Neural progenitor cell (in vitro differentiated cells): Measurements from ENCODE around the gene C2. TPM values are rescaled to one million over a fixed set of nuclear protein-coding genes. Genes with fewer than 3 reads are reported as not detected.

Source experiments
- DNase-seq: peaks from one replicate; pipeline ENCODE4 v3.0.0-alpha.2; 2016; ENCODE audit warnings: low spot score
- H2AFZ ChIP-seq: fragments of 200-600 bp; sonication (generic); replicated peaks from 2 replicates; pipeline ENCODE4 v1.6.1; 2016; ENCODE audit warnings: antibody characterized with exemption
- H3F3A ChIP-seq: fragments of 200-600 bp; sonication (generic); 2 replicates; pipeline ENCODE4 v1.6.1; 2016; ENCODE audit warnings: antibody characterized with exemption, low read depth
- H3K27ac ChIP-seq: fragments of 200-600 bp; sonication (generic); 2 replicates; pipeline ENCODE4 v1.5.1; 2016; ENCODE audit warnings: mild to moderate bottlenecking
- H3K27me3 ChIP-seq: fragments of 200-600 bp; sonication (generic); 2 replicates; pipeline ENCODE4 v1.6.1; 2016; ENCODE audit warnings: mild to moderate bottlenecking, moderate library complexity
- H3K36me3 ChIP-seq: fragments of 200-600 bp; sonication (generic); 2 replicates; pipeline ENCODE4 v1.5.1; 2016
- H3K4me1 ChIP-seq: fragments of 200-600 bp; sonication (generic); 2 replicates; pipeline ENCODE4 v1.6.1; 2016; ENCODE audit warnings: mixed run types
- H3K4me2 ChIP-seq: fragments of 200-600 bp; sonication (generic); 2 replicates; pipeline ENCODE4 v1.6.1; 2016
- H3K4me3 ChIP-seq: fragments of 200-600 bp; sonication (generic); 2 replicates; pipeline ENCODE4 v1.5.1; 2016
- H3K79me2 ChIP-seq: fragments of 200-600 bp; sonication (generic); 2 replicates; pipeline ENCODE4 v1.6.1; 2016; ENCODE audit warnings: low read depth
- H3K9ac ChIP-seq: fragments of 200-600 bp; sonication (generic); 2 replicates; pipeline ENCODE4 v1.6.1; 2016
- H3K9me3 ChIP-seq: fragments of 200-600 bp; sonication (generic); 2 replicates; pipeline ENCODE4 v1.5.1; 2016; ENCODE audit warnings: low read depth
- H4K20me1 ChIP-seq: fragments of 200-600 bp; sonication (generic); 2 replicates; pipeline ENCODE4 v1.6.1; 2016; ENCODE audit warnings: low read depth
- H3K27ac Mint-ChIP-seq: 3 replicates; pipeline ENCODE4 v1.8.0; 2021; ENCODE audit warnings: mixed read lengths
- H3K27me3 Mint-ChIP-seq: 2 replicates; pipeline ENCODE4 v1.8.0; 2022; ENCODE audit warnings: low read depth, mild to moderate bottlenecking, inconsistent platforms, moderate library complexity, mixed read lengths; ENCODE audit not compliant: insufficient read depth
- H3K36me3 Mint-ChIP-seq: 3 replicates; pipeline ENCODE4 v1.8.0; 2021; ENCODE audit warnings: mixed read lengths
- H3K4me1 Mint-ChIP-seq: 3 replicates; pipeline ENCODE4 v1.8.0; 2021; ENCODE audit warnings: mixed read lengths
- H3K4me3 Mint-ChIP-seq: 3 replicates; pipeline ENCODE4 v1.8.0; 2021; ENCODE audit warnings: mild to moderate bottlenecking, moderate library complexity, mixed read lengths
- H3K9me3 Mint-ChIP-seq: 3 replicates; pipeline ENCODE4 v1.8.0; 2020; ENCODE audit warnings: mixed read lengths
- EZH2 ChIP-seq: fragments of 200-600 bp; sonication (generic); IDR thresholded peaks from 2 replicates; pipeline ENCODE4 v1.6.1; 2017; ENCODE audit warnings: antibody characterized with exemption, mild to moderate bottlenecking, moderate library complexity
- EZH2phosphoT487 ChIP-seq: fragments of 200-600 bp; sonication (generic); IDR thresholded peaks from 2 replicates; pipeline ENCODE4 v1.6.1; 2017; ENCODE audit warnings: antibody characterized with exemption
- total RNA-seq: library from RNA; depleted of rRNA; stranded (reverse); fragments of >200 nt; gene quantifications from 2 replicates; pipeline ENCODE4 v1.2.3, GENCODE V29; 2015; ENCODE audit warnings: low replicate concordance
- TF ChIP-seq, protein P1 (sequence below): fragments of 200-600 bp; sonication (generic); IDR thresholded peaks from 2 replicates; pipeline ENCODE4 v1.5.1; 2017; ENCODE audit warnings: antibody characterized with exemption, mild to moderate bottlenecking

C2 gene
- total RNA-seq, 1 donor from 2014 or later = 1.1 TPM

- H3K27ac ChIP-seq = no peak overlapping the region
- Mint-ChIP-seq H3K27me3 (peaks cover 11% of the 10 kb centered on the region), H3K27ac (peak overlapping the region; percentile 50), H3K9me3 (peaks cover 8% of the 10 kb centered on the region), H3K4me3 (no peak overlapping the region), H3K36me3 (no peaks in the 10 kb centered on the region), H3K4me1 (no peaks in the 10 kb centered on the region)
- H3K4me1 ChIP-seq = no peaks in the 10 kb centered on the region
- H3K79me2 ChIP-seq = no peaks in the 10 kb centered on the region
- H3F3A ChIP-seq = no peaks in the 10 kb centered on the region
- no peak overlapping the region for H3K4me3 ChIP-seq
- no peak for DNase-seq
- no peak overlapping the region for H2AFZ ChIP-seq
- H4K20me1 ChIP-seq = no peaks in the 10 kb centered on the region
- H3K36me3 ChIP-seq = no peaks in the 10 kb centered on the region
- TF ChIP-seq, protein P1, sequence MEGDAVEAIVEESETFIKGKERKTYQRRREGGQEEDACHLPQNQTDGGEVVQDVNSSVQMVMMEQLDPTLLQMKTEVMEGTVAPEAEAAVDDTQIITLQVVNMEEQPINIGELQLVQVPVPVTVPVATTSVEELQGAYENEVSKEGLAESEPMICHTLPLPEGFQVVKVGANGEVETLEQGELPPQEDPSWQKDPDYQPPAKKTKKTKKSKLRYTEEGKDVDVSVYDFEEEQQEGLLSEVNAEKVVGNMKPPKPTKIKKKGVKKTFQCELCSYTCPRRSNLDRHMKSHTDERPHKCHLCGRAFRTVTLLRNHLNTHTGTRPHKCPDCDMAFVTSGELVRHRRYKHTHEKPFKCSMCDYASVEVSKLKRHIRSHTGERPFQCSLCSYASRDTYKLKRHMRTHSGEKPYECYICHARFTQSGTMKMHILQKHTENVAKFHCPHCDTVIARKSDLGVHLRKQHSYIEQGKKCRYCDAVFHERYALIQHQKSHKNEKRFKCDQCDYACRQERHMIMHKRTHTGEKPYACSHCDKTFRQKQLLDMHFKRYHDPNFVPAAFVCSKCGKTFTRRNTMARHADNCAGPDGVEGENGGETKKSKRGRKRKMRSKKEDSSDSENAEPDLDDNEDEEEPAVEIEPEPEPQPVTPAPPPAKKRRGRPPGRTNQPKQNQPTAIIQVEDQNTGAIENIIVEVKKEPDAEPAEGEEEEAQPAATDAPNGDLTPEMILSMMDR = no peak
- TF ChIP-seq EZH2phosphoT487 (no peak), EZH2 (no peak)
- H3K9me3 ChIP-seq = no peaks in the 10 kb centered on the region
- no peak overlapping the region for H3K4me2 ChIP-seq
- H3K27me3 ChIP-seq = no peaks in the 10 kb centered on the region
- H3K9ac ChIP-seq = no peak overlapping the region
Measured at GRCh38 chr6:31933537-31933936, 6.0 kb downstream of the C2 start.

DNA sequence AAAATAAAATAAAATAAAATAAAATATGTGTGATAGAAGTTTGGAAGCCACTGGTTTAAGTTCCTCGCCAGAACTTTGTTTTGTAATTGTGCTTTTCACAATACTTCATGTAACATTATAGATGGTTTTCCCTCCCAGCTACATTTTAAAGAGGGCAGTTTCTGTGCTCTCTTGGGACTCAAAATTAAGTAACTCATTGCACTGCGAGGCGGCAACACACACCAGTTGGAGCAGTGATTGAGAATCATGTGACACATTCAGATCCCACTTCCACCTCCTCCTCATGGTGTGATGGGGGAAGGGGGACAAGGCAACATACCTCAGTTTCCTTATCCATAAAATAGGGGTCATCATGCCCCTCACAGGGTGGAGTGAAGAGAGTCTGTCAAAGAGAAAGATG, 7.5 kb downstream of the C2 start:
- no peak overlapping the region for H3K4me2 ChIP-seq
- Mint-ChIP-seq H3K9me3 (peaks cover 8% of the 10 kb centered on the region), H3K4me1 (peaks cover under 1% of the 10 kb centered on the region), H3K36me3 (no peaks in the 10 kb centered on the region), H3K27me3 (peaks cover 11% of the 10 kb centered on the region), H3K27ac (no peak overlapping the region), H3K4me3 (no peak overlapping the region)
- H3F3A ChIP-seq = no peaks in the 10 kb centered on the region
- no peak overlapping the region for H3K4me3 ChIP-seq
- H3K36me3 ChIP-seq = no peaks in the 10 kb centered on the region
- no peak for DNase-seq
- no peak overlapping the region for H3K27ac ChIP-seq
- TF ChIP-seq, protein P1 = no peak
- TF ChIP-seq EZH2 (no peak), EZH2phosphoT487 (no peak)
- H2AFZ ChIP-seq = no peak overlapping the region
- no peaks in the 10 kb centered on the region for H3K79me2 ChIP-seq
- no peaks in the 10 kb centered on the region for H3K27me3 ChIP-seq
- no peaks in the 10 kb centered on the region for H4K20me1 ChIP-seq
- no peaks in the 10 kb centered on the region for H3K4me1 ChIP-seq
- no peaks in the 10 kb centered on the region for H3K9me3 ChIP-seq
- no peak overlapping the region for H3K9ac ChIP-seq

DNA sequence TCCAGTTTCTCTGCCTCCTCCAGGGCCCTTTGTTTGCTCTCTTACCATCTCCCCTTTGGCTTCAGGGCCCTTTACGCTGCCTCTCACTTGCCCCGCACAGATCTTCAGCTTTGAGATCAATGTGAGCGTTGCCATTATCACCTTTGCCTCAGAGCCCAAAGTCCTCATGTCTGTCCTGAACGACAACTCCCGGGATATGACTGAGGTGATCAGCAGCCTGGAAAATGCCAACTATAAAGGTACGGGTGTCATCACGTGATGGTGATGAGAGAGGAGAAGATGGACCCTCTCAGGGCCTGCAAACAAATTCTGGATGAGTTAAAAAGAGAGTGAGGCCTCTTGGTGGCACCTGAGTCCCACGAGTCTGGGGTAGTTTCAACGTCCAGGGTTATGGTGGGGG, 8.3 kb downstream of the C2 start:
- Histone ChIP-seq H3K36me3 (no peaks in the 10 kb centered on the region), H3F3A (no peaks in the 10 kb centered on the region), H3K79me2 (no peaks in the 10 kb centered on the region), H3K4me2 (no peak overlapping the region), H2AFZ (no peak overlapping the region), H3K27me3 (no peaks in the 10 kb centered on the region), H3K9me3 (no peaks in the 10 kb centered on the region), H3K4me1 (peaks cover 4% of the 10 kb centered on the region), H3K9ac (no peak overlapping the region), H4K20me1 (no peaks in the 10 kb centered on the region), H3K4me3 (no peak overlapping the region), H3K27ac (no peak overlapping the region)
- no peak overlapping the region for H3K27ac Mint-ChIP-seq
- peaks cover 14% of the 10 kb centered on the region for H3K27me3 Mint-ChIP-seq
- H3K4me3 Mint-ChIP-seq = no peak overlapping the region
- peaks cover 8% of the 10 kb centered on the region for H3K9me3 Mint-ChIP-seq
- no peak for DNase-seq
- peaks cover 8% of the 10 kb centered on the region for H3K4me1 Mint-ChIP-seq
- TF ChIP-seq, protein P1 = no peak
- TF ChIP-seq EZH2phosphoT487 (no peak), EZH2 (no peak)
- H3K36me3 Mint-ChIP-seq = no peaks in the 10 kb centered on the region
